ENCODE data around the gene ENTREP3.
"Not testable (repeated sequence)": the region's sequence is repeated elsewhere in the genome, so short reads cannot be mapped to it uniquely, and the experiment has no call there.

ENTREP3 gene

DNA sequence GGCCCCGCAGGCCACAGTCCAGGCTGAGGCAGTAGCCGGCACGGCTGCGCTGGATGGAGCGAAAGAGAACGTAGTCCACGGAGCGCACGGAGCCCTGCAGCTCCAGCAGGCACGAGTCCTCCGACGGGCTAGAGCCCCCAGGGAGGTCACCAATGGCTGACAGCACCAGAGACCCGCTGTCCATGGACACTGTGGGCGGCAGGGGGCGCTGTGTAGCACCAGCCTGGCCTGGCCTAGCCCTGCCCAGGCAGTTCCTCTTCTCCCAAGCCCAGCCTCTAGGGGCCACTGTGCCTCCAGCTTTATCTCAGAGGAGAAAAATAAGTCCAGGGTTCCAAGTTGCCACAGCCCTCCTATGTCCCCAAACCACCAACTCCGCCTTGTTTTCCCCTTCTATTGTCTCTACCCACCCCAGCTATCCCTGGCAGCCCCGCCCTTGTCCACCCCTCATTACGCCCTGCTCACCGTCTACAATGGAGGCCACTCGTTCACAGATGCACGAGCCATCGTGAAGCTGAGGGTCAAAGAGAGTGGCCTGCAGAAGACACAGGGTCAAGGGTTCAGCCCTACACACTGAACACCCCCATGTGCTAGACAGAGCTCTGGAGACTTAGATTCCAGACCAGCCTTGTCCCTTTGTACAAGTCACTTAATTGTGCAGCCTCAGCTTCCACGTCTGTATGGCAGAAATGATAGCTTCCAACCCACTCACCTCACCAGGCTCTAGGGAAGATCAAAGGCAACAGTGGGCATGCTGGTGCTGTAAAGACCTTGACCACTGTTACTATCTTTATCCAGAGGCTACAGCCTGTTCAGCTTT, 4.4 kb downstream of the ENTREP3 start:
- peak; percentile 93 to 96 for DNase-seq

DNA sequence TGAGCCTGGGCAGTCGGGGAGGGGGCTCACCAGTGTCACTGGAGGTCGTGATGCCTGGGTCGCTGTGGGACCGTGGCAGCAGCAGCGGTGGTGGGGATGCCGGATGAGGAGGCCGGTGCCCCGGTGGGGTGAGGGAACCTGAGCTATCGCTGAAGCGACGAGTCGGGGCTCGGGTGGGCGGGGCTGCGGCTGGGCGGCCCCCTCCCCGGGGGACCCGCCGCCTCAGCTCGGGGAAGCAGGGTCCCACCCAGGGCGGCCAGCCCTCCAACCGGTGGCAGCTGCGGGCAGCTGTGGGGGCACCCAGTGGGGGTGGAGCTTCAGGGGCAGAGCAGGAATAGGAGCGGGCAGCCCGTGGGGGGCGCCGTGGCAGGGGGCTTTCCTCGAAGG, 5.0 kb downstream of the ENTREP3 start:
- DNase-seq, result no peak

DNA sequence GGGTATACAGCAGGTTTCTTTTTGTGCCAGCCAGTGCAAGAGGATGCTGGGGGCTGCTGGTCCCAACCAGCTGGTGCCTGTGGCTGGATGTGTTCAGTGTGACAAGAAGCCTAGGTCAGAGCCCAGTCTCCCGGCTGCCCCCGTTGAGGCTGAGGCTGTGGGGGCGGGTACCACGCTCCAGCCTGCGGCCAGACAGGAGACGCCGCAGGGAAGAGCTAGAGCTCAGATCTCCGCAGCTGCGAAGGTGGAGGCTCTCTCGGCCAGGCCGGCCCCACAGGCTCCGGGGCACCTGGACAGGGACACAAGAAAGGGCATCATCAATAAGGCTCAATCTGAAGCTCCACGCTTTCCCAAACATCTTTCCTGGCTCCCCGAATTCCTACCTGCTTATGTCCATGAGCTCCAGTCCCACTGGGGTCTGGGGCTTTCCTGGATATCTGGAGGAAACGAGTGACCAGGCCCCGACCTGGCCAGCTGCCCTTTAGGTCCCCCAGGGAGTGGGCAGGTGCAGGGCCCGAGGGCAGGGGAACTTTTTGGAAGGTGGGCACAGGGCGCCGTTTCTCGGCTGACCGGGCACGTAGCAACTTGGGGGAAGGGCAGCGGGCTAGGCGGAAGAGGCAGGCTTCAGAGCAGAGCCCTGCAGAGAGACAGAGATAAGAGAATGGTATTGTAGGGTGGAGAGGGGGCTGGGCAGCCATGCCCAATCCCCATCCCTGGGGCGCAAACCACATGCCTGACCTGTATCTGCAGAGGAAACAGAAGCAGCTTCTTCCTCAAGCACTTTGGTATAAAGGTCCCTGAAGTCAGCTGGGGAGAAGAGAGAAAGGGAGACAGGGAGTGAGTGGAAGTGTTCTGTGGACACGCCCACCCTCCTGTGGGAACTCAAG, 7.4 kb downstream of the ENTREP3 start:
- no peak for DNase-seq

DNA sequence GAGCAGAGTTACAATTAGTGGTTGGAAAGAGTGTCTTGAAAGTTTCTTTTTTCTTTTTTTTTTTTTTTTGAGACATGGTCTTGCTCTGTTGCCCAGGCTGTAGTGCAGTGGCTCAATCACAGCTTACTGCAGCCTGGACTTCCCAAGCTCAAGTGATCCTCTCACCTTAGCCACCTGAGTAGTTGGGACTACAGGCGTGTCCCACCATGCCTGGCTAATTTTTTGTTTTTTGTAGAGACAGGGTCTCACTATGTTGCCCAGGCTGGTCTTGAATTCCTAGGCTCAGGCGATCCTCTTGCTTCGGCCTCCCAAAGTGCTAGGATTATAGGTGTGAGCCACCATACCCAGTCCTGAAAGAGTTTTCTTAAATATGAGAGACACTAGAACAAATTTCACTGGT, 8.5 kb downstream of the ENTREP3 start:
- not testable (repeated sequence) for DNase-seq

DNA sequence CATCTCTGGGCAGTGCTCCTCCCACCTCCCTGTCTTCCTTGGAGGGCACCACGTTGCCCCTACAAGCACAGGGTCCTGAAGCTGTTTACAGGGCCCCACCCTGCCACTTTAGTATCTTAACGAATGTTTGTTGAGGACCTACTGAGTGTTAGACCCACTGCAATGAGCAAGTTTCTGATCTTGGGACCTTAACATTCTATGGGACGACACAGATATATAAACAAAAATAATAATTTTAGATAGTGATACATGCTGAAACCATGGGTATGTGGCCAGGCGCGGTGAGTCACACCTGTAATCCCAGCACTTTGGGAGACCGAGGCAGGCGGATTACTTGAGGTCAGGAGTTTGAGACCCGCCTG, 10.1 kb downstream of the ENTREP3 start:
- no peak for DNase-seq

DNA sequence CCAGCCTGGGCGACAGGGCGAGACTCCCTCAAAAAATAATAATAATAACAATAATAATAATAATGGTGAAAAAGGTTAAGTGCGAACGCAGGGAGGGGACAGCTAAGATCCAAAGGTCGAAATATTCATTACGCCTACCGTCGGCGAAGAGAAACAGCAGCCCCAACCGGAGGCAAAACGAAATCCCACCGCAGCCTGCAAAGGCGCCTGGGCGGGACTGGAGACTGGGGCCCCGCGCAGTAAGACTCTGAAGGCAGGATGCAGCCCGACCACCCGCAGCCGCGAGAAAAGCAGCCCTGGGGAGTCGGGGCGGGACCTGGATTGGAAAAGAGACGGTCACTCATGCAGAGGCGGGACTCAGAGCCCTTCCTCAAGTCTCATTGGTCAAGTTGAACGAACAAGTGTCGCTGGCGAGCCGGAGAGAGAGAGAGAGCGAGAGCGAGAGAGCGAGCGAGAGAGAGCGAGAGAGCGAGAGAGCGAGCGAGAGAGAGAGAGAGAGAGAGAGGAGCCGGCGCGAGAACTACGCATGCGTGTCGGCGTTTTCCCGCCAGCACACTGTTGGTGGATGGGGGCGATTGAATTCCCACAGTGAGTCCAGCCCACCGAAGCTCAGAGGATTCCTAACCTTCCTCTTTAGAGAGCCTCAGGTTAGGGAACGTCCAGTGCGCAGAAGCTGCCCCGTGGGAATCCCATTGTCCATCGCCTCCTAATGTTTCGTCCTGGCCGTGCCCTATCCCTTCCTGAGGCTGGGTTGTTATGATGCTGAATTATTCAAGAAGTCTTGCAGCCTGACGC, 10.7 kb downstream of the ENTREP3 start:
- DNase-seq, result peak; percentile 85 to 88

DNA sequence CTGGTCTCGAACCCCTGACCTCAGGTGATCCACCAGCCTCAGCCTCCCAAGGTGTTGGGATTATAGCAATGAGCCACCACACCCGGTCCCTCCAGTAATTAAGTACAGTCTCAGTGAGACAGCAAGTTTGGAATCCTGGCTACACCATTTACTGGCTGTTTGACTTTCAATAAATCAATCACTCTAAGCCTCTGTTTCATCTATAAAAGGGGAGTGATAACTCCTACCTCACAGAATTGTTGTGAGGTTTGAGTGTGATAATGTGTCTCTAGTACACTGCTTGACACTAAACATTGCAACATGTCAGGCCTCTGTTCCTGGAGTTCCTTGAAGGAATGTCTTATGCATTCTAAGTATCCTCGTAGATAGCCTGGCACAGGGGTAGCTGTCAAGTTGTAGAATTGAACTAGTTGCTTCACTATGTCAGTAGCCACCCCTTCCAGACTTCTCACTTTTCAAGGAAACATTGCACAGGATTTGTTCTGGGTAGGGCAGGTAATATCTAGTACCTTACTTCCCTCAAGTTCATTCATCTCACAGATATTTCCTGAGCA, 12.4 kb downstream of the ENTREP3 start:
- no peak for DNase-seq

- no peak for DNase-seq
These were observed 13.4 kb downstream of the ENTREP3 start for GRCh38 chr1:155241841-155242264.

- peak; percentile 57 to 62 for DNase-seq
These were observed 14.1 kb downstream of the ENTREP3 start for GRCh38 chr1:155241069-155241679.

DNA sequence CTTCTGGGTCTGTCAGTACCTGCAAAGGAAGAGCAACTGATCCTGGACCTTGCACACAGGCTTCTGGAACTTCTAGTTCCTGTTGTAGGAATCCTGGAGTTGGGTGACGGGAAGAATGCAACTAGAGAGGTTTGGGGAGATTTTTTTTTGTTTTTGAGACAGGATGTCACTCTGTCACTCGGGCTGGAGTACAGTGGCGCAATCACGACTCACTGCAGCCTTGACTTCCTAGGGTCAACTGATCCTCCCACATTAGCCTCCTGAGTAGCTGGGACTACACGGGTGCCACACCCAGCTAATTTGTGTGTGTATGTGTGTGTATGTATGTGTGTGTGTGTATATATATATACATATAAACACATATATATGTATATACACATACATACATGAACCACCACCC, 18.8 kb downstream of the ENTREP3 start:
- no peak for DNase-seq

- DNase-seq, result not testable (repeated sequence)
These were observed 19.9 kb downstream of the ENTREP3 start for GRCh38 chr1:155235375-155235774.

DNA sequence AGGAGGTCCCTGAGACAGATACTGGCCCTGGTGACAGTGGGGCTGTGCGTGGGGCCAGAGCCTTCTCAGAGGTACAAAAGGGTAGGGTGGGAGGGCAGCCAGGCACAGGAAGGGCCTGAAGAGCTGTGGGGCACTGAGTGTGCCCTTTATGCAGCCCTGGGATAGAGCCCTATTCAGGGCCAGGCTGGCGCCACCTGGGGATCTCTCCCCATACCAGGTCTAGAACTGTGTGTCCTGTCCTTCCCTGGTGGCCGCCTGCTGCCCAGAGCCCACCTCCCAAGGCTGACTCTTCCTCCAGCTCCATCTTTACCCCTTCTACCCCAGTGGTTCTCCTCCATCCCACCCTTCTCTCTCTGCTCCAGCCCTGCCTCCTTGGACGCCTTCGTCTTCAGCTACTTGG, 21.8 kb downstream of the ENTREP3 start:
- not testable (repeated sequence) for DNase-seq

GRCh38 chr1:155232001-155232978, 23.0 kb downstream of the ENTREP3 start:
- DNase-seq, result not testable (repeated sequence)

- DNase-seq, result not testable (repeated sequence)
These were observed 24.0 kb downstream of the ENTREP3 start for GRCh38 chr1:155231302-155231701.

- no peak for DNase-seq
These were observed 27.2 kb downstream of the ENTREP3 start for GRCh38 chr1:155228096-155228427.

DNA sequence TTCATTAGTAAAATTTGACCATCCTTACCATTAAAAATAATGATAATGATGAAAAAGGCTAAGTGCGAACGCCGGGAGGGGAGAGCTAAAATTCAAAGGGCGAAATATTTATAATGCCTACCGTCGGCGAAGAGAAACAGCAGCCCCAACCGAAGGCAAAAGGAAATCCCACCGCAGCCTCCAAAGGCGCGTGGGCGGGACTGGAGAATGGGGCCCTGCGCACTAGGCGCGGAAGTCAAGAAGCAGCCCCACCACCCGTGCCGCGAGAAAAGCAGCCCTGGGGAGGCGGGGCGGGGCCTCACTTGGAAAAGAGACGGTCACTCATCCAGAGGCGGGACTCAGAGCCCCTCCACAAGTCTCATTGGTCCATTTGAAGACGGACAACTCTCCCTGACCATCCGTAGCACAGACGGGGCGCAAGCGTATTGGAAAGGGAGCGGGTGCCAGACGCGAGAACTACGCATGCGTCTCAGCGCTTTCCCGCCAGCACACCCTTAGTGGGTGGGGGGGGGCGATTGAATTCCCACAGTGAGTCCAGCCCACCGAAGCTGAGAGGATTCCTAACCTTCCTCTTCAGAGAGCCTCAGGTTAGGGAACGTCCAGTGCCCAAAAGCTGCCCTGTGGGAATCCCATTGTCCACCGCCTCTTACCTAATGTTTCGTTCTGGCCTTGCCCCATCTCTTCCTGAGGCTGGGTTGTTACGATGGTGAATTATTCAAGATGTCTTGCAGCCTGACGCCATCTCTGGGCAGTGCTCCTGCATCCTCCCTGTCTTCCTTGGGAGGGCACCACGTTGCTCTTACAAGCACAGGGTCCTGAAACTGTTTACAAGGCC, 27.8 kb downstream of the ENTREP3 start:
- DNase-seq, result peak; percentile 99 to 100

DNA sequence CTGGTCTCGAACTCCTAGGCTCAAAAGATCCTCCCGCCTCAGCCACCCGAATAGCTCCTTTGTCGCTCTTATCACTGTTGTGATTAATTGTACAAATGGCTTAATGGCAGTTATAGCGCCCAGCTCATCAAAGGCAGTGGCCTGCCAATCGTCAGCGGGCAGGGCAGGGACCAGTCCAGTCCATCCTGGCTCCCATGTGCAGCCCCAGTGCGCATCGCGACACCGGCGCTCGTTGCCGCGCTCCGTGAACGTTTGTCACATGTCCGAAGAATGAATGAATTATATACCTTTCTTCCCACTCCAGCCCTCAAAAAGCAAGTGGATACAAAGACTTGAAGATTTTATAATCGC, 28.4 kb downstream of the ENTREP3 start:
- DNase-seq, result peak in 1 of 2 donors; percentile 30

DNA sequence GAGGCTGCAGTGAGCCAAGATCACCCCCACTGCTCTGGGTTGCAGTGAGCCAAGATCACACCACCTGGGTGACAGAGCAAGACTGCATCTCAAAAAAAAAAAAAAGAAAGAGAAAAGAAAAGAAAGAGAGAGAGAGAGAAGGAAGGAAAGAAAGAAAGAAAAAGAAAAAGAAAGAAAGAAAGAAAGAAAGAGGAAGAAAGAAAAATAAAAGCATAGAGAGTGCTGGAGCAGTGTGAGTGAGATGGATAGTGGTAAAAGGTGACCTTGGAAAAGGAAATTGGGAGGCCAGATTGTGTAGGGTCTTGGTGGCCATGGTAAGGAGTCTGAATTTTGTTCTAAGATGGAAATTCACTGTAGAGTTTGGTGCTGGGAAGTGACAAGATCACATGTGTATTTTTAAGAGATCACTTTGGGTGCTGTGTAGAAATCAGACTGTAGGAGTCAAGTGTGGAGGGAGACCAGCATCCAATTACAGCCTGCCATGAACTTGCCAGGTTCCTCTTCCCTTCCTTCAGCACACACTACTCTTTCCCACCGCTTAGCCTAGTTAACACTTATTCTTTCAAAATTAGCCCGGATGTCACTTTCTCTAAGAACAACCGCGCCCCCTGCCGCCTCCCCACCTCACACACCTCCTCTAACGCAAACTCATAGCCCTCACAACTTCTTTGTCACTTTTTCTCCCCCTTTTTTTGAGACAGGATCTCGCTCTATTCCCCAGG, 28.9 kb downstream of the ENTREP3 start:
- DNase-seq, result peak; percentile 81 to 95

DNA sequence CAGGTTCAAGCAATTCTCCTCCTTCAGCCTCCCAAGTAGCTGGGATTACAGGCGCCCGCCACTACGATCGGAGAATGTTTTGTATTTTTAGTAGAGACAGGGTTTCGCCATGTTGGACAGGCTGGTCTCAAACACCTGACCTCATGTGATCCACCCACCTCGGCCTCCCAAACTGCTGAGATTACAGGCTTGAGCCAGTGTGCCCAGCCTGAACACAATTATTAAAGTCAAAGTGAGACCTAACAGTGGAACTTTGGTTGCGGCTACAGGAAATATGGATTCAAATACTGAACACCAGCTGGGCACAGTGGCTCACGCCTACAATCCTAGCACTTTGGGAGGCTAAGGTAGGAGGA, 29.9 kb downstream of the ENTREP3 start:
- DNase-seq, result not testable (repeated sequence)

GRCh38 chr1:155223047-155223446, 32.2 kb downstream of the ENTREP3 start:
- no peak for DNase-seq

All from activated CD4-positive, alpha-beta T cell treated with anti-CD3 and anti-CD28 coated beads for 4 hours (primary cell).